GM12873 (cell line): ENCODE results near the gene ACTN4.

Experiments used
- CTCF ChIP-seq: IDR thresholded peaks from 2 replicates; pipeline ENCODE4 v1.5.1; 2012; ENCODE audit warnings: low read depth, mild to moderate bottlenecking, moderate library complexity, low read length, control low read depth; ENCODE audit not compliant: insufficient read depth; ENCODE audit errors: missing control alignments

Gene ACTN4

GRCh38 chr19:38692458-38693379, 45.3 kb downstream of the ACTN4 start:
- TF ChIP-seq CTCF, result no peak

GRCh38 chr19:38693380-38694223, 46.2 kb downstream of the ACTN4 start:
- TF ChIP-seq CTCF, result no peak

DNA sequence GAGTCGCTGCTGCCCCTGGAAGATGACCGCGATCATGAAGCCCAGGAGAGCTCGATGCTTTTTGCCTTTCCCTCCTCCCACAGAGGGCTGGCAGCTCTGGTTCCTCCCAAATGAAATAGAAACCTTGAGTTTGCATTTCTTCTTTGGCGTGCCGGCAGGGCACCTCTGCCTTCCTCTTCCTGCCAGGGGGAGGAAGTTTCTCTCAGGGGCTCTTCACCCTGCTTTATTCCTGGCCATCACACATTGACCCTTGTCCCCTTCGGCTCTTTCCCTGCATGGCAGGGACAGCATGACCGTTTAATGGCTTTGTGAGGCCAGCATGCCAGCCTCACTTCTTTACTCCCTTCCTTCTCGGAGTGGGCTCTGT, 47.9 kb downstream of the ACTN4 start:
- TF ChIP-seq CTCF, result no peak

- no peak for TF ChIP-seq CTCF
These were observed 48.6 kb downstream of the ACTN4 start for GRCh38 chr19:38695832-38696728.

DNA sequence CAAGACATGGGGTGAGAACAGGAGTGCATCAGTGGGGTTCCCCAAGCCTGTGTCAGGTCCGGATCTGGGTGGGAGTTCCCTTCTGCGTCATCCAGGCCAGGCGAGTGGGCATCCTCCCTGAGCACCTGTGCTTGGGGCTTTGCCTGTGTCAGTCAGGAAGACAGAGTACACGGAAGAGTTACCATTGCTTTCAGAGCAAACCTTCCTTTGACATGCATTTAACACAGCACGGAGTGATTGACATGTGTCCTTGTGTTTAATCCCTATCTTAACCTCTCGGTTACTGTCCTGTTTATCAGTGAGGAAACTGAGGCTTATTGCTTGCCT, 49.2 kb downstream of the ACTN4 start:
- TF ChIP-seq CTCF, result no peak

GRCh38 chr19:38697197-38697596, 49.7 kb downstream of the ACTN4 start:
- TF ChIP-seq CTCF, result no peak

- TF ChIP-seq CTCF, result no peak
These were observed 50.2 kb downstream of the ACTN4 start for GRCh38 chr19:38697641-38698071.
